ENCODE measurements around the gene COA7.

DNA sequence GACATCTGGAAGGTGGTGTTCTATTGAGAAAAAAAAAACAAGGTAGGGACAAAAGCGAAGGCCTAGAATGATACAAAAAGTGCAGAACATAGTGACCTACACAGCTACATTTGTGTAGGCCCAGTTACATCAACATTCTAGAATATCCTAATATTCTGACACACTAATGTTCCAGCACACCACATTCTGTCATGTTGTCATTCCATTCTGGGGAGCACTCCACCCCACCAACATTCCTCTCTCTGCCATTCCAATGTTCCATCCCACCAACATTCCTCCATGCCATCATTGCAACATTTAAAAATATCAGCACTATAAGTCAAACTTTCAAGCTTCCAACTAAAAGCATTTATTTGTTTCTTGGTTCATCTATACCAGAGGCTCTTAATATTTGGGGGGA is 28.5 kb downstream of the COA7 start:
- TF ChIP-seq, protein P1, sequence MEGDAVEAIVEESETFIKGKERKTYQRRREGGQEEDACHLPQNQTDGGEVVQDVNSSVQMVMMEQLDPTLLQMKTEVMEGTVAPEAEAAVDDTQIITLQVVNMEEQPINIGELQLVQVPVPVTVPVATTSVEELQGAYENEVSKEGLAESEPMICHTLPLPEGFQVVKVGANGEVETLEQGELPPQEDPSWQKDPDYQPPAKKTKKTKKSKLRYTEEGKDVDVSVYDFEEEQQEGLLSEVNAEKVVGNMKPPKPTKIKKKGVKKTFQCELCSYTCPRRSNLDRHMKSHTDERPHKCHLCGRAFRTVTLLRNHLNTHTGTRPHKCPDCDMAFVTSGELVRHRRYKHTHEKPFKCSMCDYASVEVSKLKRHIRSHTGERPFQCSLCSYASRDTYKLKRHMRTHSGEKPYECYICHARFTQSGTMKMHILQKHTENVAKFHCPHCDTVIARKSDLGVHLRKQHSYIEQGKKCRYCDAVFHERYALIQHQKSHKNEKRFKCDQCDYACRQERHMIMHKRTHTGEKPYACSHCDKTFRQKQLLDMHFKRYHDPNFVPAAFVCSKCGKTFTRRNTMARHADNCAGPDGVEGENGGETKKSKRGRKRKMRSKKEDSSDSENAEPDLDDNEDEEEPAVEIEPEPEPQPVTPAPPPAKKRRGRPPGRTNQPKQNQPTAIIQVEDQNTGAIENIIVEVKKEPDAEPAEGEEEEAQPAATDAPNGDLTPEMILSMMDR (conservative IDR thresholded peaks at IDR 0.05; ENCODE audit: low read depth, low read length): no peak
- TF ChIP-seq EZH2 (IDR thresholded peaks at IDR 0.05; ENCODE audit: low read length, unreplicated experiment): no peak
